HepG2 (cell line): ENCODE data around the gene TUT1. TPM values are rescaled to one million over a fixed set of nuclear protein-coding genes. Genes with fewer than 3 reads are reported as not detected.

Source experiments
- ATF2 ChIP-seq: sonication (generic); formaldehyde crosslinking; IDR thresholded peaks from 2 replicates; pipeline ENCODE4 v1.4.0; 2020; ENCODE audit warnings: missing genetic modification reagents
- ATF5 ChIP-seq: sonication (generic); formaldehyde crosslinking; IDR thresholded peaks from 2 replicates; pipeline ENCODE4 v1.4.0; 2020; ENCODE audit warnings: mild to moderate bottlenecking, low read depth, missing genetic modification reagents
- RAD21 ChIP-seq: fragments of 450-650 bp; formaldehyde crosslinking; IDR thresholded peaks from 2 replicates; pipeline ENCODE4 v1.5.0; 2020; ENCODE audit warnings: mild to moderate bottlenecking
- SKIL ChIP-seq: sonication (generic); formaldehyde crosslinking; IDR thresholded peaks from 2 replicates; pipeline ENCODE4 v1.8.0; 2022; ENCODE audit warnings: missing genetic modification reagents, mild to moderate bottlenecking, moderate library complexity, borderline replicate concordance
- SMAD9 ChIP-seq: sonication (generic); formaldehyde crosslinking; IDR thresholded peaks from 2 replicates; pipeline ENCODE4 v1.5.1; 2020; ENCODE audit warnings: mild to moderate bottlenecking, missing genetic modification reagents
- SRF ChIP-seq: IDR thresholded peaks from 2 replicates; pipeline ENCODE4 v1.6.1; 2011; ENCODE audit warnings: mild to moderate bottlenecking, low read depth, low read length, moderate library complexity
- TMF1 ChIP-seq: sonication (generic); formaldehyde crosslinking; IDR thresholded peaks from 2 replicates; pipeline ENCODE4 v1.8.1; 2022; ENCODE audit warnings: low read depth, missing genetic modification reagents
- TOPORS ChIP-seq: sonication (generic); formaldehyde crosslinking; IDR thresholded peaks from 2 replicates; pipeline ENCODE4 v1.8.0; 2023; ENCODE audit warnings: mild to moderate bottlenecking, missing genetic modification reagents
- ZMAT5 ChIP-seq: sonication (generic); formaldehyde crosslinking; IDR thresholded peaks from 2 replicates; pipeline ENCODE4 v1.5.0; 2020; ENCODE audit warnings: mild to moderate bottlenecking, low read depth, missing genetic modification reagents, borderline replicate concordance
- ZNF354B ChIP-seq: sonication (generic); formaldehyde crosslinking; IDR thresholded peaks from 2 replicates; pipeline ENCODE4 v1.8.0; 2022; ENCODE audit warnings: mild to moderate bottlenecking, missing genetic modification reagents
- ZSCAN21 ChIP-seq: sonication (generic); formaldehyde crosslinking; IDR thresholded peaks from 2 replicates; pipeline ENCODE4 v1.8.0; 2022; ENCODE audit warnings: mild to moderate bottlenecking, missing genetic modification reagents, moderate library complexity, borderline replicate concordance
- ZSCAN9 ChIP-seq: IDR thresholded peaks from 2 replicates; pipeline ENCODE4 v1.6.1; 2016; ENCODE audit warnings: borderline replicate concordance
- polyA plus RNA-seq, 8 experiments: library from polyadenylated mRNA; depleted of rRNA in 3 of 8; stranded (reverse) in 7 of 8; unstranded in 1 of 8; fragments of >200 nt; fragmentation: Illumina TruSeq in 4 of 8; extraction: Trizol in 4 of 8; gene quantifications; 2 replicates each; pipeline versions ENCODE4 v1.2.1 to v1.2.3, GENCODE V29; 2011 to 2016; ENCODE audit warnings: low read depth in 4 of 8, missing spikeins in 1 of 8, mixed read lengths in 1 of 8; ENCODE audit not compliant: insufficient read depth in 1 of 8
- total RNA-seq, 5 experiments: library from RNA; depleted of rRNA; stranded (reverse); fragments of >200 nt; fragmentation: Illumina TruSeq; extraction: Trizol; gene quantifications; 2 replicates each; pipeline ENCODE4 v1.2.3, GENCODE V29; 2016; ENCODE audit warnings: low read depth in 1 of 5
- TF ChIP-seq, protein P1 (sequence below): sonication (generic); formaldehyde crosslinking; IDR thresholded peaks from 2 replicates; pipeline ENCODE4 v1.4.0; 2020; ENCODE audit warnings: missing genetic modification reagents
- TF ChIP-seq, protein P2 (sequence below): sonication (generic); formaldehyde crosslinking; IDR thresholded peaks from 2 replicates; pipeline ENCODE4 v1.8.0; 2022; ENCODE audit warnings: mild to moderate bottlenecking, missing genetic modification reagents
- TF ChIP-seq, protein P3 (sequence below): sonication (generic); formaldehyde crosslinking; IDR thresholded peaks from 2 replicates; pipeline ENCODE4 v1.5.1; 2020; ENCODE audit warnings: mild to moderate bottlenecking, missing genetic modification reagents

Gene TUT1
- total and polyA plus RNA-seq, 2 of the 13 experiments (the other 11 are each of a cell fraction or from before 2014, with no cell fraction given), result 9.7 to 14.3 TPM

GRCh38 chr11:62542750-62543567 lies 48.4 kb downstream of the TUT1 start (continued):
- TF ChIP-seq RAD21 (CRISPR knock-in tag), result peak; percentile 98
- no peak for TF ChIP-seq TOPORS (CRISPR knock-in tag)
- no peak for TF ChIP-seq TMF1 (CRISPR knock-in tag)
- TF ChIP-seq, protein P1, sequence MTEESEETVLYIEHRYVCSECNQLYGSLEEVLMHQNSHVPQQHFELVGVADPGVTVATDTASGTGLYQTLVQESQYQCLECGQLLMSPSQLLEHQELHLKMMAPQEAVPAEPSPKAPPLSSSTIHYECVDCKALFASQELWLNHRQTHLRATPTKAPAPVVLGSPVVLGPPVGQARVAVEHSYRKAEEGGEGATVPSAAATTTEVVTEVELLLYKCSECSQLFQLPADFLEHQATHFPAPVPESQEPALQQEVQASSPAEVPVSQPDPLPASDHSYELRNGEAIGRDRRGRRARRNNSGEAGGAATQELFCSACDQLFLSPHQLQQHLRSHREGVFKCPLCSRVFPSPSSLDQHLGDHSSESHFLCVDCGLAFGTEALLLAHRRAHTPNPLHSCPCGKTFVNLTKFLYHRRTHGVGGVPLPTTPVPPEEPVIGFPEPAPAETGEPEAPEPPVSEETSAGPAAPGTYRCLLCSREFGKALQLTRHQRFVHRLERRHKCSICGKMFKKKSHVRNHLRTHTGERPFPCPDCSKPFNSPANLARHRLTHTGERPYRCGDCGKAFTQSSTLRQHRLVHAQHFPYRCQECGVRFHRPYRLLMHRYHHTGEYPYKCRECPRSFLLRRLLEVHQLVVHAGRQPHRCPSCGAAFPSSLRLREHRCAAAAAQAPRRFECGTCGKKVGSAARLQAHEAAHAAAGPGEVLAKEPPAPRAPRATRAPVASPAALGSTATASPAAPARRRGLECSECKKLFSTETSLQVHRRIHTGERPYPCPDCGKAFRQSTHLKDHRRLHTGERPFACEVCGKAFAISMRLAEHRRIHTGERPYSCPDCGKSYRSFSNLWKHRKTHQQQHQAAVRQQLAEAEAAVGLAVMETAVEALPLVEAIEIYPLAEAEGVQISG, result no peak
- TF ChIP-seq, protein P2, sequence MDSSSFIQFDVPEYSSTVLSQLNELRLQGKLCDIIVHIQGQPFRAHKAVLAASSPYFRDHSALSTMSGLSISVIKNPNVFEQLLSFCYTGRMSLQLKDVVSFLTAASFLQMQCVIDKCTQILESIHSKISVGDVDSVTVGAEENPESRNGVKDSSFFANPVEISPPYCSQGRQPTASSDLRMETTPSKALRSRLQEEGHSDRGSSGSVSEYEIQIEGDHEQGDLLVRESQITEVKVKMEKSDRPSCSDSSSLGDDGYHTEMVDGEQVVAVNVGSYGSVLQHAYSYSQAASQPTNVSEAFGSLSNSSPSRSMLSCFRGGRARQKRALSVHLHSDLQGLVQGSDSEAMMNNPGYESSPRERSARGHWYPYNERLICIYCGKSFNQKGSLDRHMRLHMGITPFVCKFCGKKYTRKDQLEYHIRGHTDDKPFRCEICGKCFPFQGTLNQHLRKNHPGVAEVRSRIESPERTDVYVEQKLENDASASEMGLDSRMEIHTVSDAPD (CRISPR knock-in tag), result no peak
- TF ChIP-seq SMAD9 (CRISPR knock-in tag), result no peak
- no peak for TF ChIP-seq ZNF354B (CRISPR knock-in tag)
- TF ChIP-seq ZSCAN21 (CRISPR knock-in tag), result no peak
- no peak for TF ChIP-seq SKIL (CRISPR knock-in tag)
- no peak for TF ChIP-seq ZSCAN9
- no peak for TF ChIP-seq SRF
- no peak for TF ChIP-seq ZMAT5
- TF ChIP-seq, protein P3, sequence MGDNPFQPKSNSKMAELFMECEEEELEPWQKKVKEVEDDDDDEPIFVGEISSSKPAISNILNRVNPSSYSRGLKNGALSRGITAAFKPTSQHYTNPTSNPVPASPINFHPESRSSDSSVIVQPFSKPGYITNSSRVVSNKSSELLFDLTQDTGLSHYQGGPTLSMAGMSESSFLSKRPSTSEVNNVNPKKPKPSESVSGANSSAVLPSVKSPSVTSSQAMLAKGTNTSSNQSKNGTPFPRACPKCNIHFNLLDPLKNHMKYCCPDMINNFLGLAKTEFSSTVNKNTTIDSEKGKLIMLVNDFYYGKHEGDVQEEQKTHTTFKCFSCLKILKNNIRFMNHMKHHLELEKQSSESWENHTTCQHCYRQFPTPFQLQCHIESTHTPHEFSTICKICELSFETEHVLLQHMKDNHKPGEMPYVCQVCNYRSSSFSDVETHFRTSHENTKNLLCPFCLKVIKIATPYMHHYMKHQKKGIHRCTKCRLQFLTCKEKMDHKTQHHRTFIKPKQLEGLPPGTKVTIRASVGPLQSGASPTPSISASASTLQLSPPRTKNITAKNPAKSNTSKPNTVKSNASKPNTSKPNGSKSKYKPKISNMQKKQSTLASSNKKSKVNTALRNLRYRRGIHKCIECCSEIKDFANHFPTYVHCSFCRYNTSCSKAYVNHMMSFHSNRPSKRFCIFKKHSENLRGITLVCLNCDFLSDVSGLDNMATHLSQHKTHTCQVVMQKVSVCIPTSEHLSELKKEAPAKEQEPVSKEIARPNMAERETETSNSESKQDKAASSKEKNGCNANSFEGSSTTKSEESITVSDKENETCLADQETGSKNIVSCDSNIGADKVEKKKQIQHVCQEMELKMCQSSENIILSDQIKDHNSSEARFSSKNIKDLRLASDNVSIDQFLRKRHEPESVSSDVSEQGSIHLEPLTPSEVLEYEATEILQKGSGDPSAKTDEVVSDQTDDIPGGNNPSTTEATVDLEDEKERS (CRISPR knock-in tag), result no peak
- TF ChIP-seq ATF2, result 0 out of 2 replicates have a peak, but pooled peaks have one; percentile 51
- no peak for TF ChIP-seq ATF5 (CRISPR knock-in tag)
